CD4-positive, alpha-beta T cell treated with Interferon alpha-2 for 1 hour (primary cell): Measurements from ENCODE around the gene ZDHHC8.

ENCODE experiments used
- DNase-seq, 2 donors: peaks; one replicate each; pipeline ENCODE4 v3.0.0-alpha.2; 2020 to 2022

ZDHHC8 gene

GRCh38 chr22:20130319-20130718 lies 1.3 kb upstream of the ZDHHC8 start:
- DNase-seq: peak in 1 of 2 donors; percentile 35

GRCh38 chr22:20130731-20131596 lies 640 bp upstream of the ZDHHC8 start:
- peak; percentile 81 to 84 for DNase-seq

- DNase-seq: peak in 1 of 2 donors; percentile 29
These were observed 468 bp downstream of the ZDHHC8 start for GRCh38 chr22:20131859-20132685.

- DNase-seq: no peak
These were observed 1.2 kb downstream of the ZDHHC8 start for GRCh38 chr22:20132686-20133246.

- DNase-seq: no peak
These were observed 2.4 kb downstream of the ZDHHC8 start for GRCh38 chr22:20133930-20134549.

- DNase-seq: no peak
These were observed 3.7 kb downstream of the ZDHHC8 start for GRCh38 chr22:20135265-20135664.

GRCh38 chr22:20135806-20136602 lies 4.4 kb downstream of the ZDHHC8 start:
- DNase-seq: no peak

- no peak for DNase-seq
These were observed 4.9 kb downstream of the ZDHHC8 start for GRCh38 chr22:20136603-20136873.

- DNase-seq: no peak
These were observed 5.5 kb downstream of the ZDHHC8 start for GRCh38 chr22:20137113-20137512.

- DNase-seq: no peak
These were observed 6.2 kb downstream of the ZDHHC8 start for GRCh38 chr22:20137671-20138416.

- DNase-seq: no peak
These were observed 6.8 kb downstream of the ZDHHC8 start for GRCh38 chr22:20138417-20138738.

GRCh38 chr22:20138868-20139267 lies 7.3 kb downstream of the ZDHHC8 start:
- DNase-seq: no peak

GRCh38 chr22:20139391-20140106 lies 7.9 kb downstream of the ZDHHC8 start:
- DNase-seq: no peak

GRCh38 chr22:20140107-20140445 lies 8.5 kb downstream of the ZDHHC8 start:
- DNase-seq: no peak

GRCh38 chr22:20140521-20140964 lies 8.9 kb downstream of the ZDHHC8 start:
- DNase-seq: no peak

GRCh38 chr22:20141186-20142077 lies 9.8 kb downstream of the ZDHHC8 start:
- no peak for DNase-seq

- no peak for DNase-seq
These were observed 11.4 kb downstream of the ZDHHC8 start for GRCh38 chr22:20142711-20143621.

- DNase-seq: no peak
These were observed 12.5 kb downstream of the ZDHHC8 start for GRCh38 chr22:20143883-20144665.
